ENCODE results near the gene NR1H4. TPM values are rescaled to one million over a fixed set of nuclear protein-coding genes. Genes with fewer than 3 reads are reported as not detected.

The NR1H4 gene
- total RNA-seq, 1 donor from 2014 or later, result not detected

- Mint-ChIP-seq H3K27me3 (ENCODE audit: unreplicated experiment) (no peaks in the 10 kb centered on the region), H3K36me3 (ENCODE audit: unreplicated experiment) (no peaks in the 10 kb centered on the region), H3K27ac (ENCODE audit: unreplicated experiment) (no peak overlapping the region), H3K4me3 (ENCODE audit: unreplicated experiment) (no peak overlapping the region), H3K9me3 (ENCODE audit: unreplicated experiment) (no peaks in the 10 kb centered on the region), H3K4me1 (ENCODE audit: unreplicated experiment) (no peaks in the 10 kb centered on the region)
- no peak for DNase-seq (ENCODE audit: extremely low spot score, unreplicated experiment)
- TF ChIP-seq CTCF (IDR thresholded peaks at IDR 0.05), result no peak
Measured at GRCh38 chr12:100445081-100445481, 28.6 kb upstream of the NR1H4 start.

- H3K4me3 Mint-ChIP-seq (ENCODE audit: unreplicated experiment), result no peak overlapping the region
Measured at GRCh38 chr12:100447381-100447780, 26.3 kb upstream of the NR1H4 start.

GRCh38 chr12:100448656-100449055 lies 25.0 kb upstream of the NR1H4 start:
- no peaks in the 10 kb centered on the region for H3K9me3 Mint-ChIP-seq (ENCODE audit: unreplicated experiment)

More at GRCh38 chr12:100447381-100447780, 26.3 kb upstream of the NR1H4 start:
- H3K27me3 Mint-ChIP-seq (ENCODE audit: unreplicated experiment), result no peaks in the 10 kb centered on the region
- H3K36me3 Mint-ChIP-seq (ENCODE audit: unreplicated experiment), result no peaks in the 10 kb centered on the region
- no peak for DNase-seq (ENCODE audit: extremely low spot score, unreplicated experiment)
- no peak overlapping the region for H3K27ac Mint-ChIP-seq (ENCODE audit: unreplicated experiment)
- no peaks in the 10 kb centered on the region for H3K9me3 Mint-ChIP-seq (ENCODE audit: unreplicated experiment)
- no peaks in the 10 kb centered on the region for H3K4me1 Mint-ChIP-seq (ENCODE audit: unreplicated experiment)
- no peak for TF ChIP-seq CTCF (IDR thresholded peaks at IDR 0.05)

GRCh38 chr12:100450735-100451134 lies 22.9 kb upstream of the NR1H4 start:
- H3K27ac Mint-ChIP-seq (ENCODE audit: unreplicated experiment), result no peak overlapping the region
- DNase-seq (ENCODE audit: extremely low spot score, unreplicated experiment), result no peak
- H3K4me1 Mint-ChIP-seq (ENCODE audit: unreplicated experiment), result no peaks in the 10 kb centered on the region
- no peaks in the 10 kb centered on the region for H3K27me3 Mint-ChIP-seq (ENCODE audit: unreplicated experiment)
- no peak overlapping the region for H3K4me3 Mint-ChIP-seq (ENCODE audit: unreplicated experiment)
- H3K9me3 Mint-ChIP-seq (ENCODE audit: unreplicated experiment), result no peaks in the 10 kb centered on the region
- no peak for TF ChIP-seq CTCF (IDR thresholded peaks at IDR 0.05)
- H3K36me3 Mint-ChIP-seq (ENCODE audit: unreplicated experiment), result no peaks in the 10 kb centered on the region

More at GRCh38 chr12:100448656-100449055, 25.0 kb upstream of the NR1H4 start:
- DNase-seq (ENCODE audit: extremely low spot score, unreplicated experiment), result no peak
- no peak for TF ChIP-seq CTCF (IDR thresholded peaks at IDR 0.05)
- H3K4me3 Mint-ChIP-seq (ENCODE audit: unreplicated experiment), result no peak overlapping the region
- H3K36me3 Mint-ChIP-seq (ENCODE audit: unreplicated experiment), result no peaks in the 10 kb centered on the region
- H3K4me1 Mint-ChIP-seq (ENCODE audit: unreplicated experiment), result no peaks in the 10 kb centered on the region
- H3K27me3 Mint-ChIP-seq (ENCODE audit: unreplicated experiment), result no peaks in the 10 kb centered on the region
- no peak overlapping the region for H3K27ac Mint-ChIP-seq (ENCODE audit: unreplicated experiment)

GRCh38 chr12:100453951-100454350 lies 19.7 kb upstream of the NR1H4 start:
- no peak for TF ChIP-seq CTCF (IDR thresholded peaks at IDR 0.05)
- H3K4me3 Mint-ChIP-seq (ENCODE audit: unreplicated experiment), result no peak overlapping the region
- H3K4me1 Mint-ChIP-seq (ENCODE audit: unreplicated experiment), result no peaks in the 10 kb centered on the region
- H3K36me3 Mint-ChIP-seq (ENCODE audit: unreplicated experiment), result no peaks in the 10 kb centered on the region
- H3K27me3 Mint-ChIP-seq (ENCODE audit: unreplicated experiment), result no peaks in the 10 kb centered on the region
- no peak for DNase-seq (ENCODE audit: extremely low spot score, unreplicated experiment)
- H3K9me3 Mint-ChIP-seq (ENCODE audit: unreplicated experiment), result no peaks in the 10 kb centered on the region
- no peak overlapping the region for H3K27ac Mint-ChIP-seq (ENCODE audit: unreplicated experiment)

Measured in osteocyte (in vitro differentiated cells).